Activated naive CD4-positive, alpha-beta T cell treated with Interleukin-2 at 50 U/mL for 16 hours (primary cell): Measurements from ENCODE around the gene RGS6.

ENCODE experiments used
- DNase-seq: peaks from one replicate; pipeline ENCODE4 v3.0.0-alpha.2; 2020

The RGS6 gene

DNA sequence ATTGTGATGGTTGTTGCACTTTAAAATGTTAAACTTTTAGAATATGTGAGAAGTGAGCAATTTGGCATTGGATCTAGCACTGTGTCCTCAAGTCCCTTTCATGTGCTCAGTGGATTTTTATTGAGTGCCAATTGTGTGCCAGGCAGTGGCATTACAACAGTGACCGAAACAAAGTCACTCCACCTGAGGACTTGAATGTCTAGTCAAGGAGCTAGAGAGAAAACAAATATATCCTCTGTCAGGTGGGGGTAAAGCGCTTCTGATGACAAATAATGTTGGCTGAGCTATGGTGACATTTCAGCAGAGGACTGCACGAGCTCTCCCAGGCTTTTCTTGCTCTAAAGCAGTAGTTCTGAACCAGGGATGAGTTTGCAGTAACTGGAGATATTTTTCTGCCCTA is 240.4 kb downstream of the RGS6 start:
- DNase-seq = no peak

DNA sequence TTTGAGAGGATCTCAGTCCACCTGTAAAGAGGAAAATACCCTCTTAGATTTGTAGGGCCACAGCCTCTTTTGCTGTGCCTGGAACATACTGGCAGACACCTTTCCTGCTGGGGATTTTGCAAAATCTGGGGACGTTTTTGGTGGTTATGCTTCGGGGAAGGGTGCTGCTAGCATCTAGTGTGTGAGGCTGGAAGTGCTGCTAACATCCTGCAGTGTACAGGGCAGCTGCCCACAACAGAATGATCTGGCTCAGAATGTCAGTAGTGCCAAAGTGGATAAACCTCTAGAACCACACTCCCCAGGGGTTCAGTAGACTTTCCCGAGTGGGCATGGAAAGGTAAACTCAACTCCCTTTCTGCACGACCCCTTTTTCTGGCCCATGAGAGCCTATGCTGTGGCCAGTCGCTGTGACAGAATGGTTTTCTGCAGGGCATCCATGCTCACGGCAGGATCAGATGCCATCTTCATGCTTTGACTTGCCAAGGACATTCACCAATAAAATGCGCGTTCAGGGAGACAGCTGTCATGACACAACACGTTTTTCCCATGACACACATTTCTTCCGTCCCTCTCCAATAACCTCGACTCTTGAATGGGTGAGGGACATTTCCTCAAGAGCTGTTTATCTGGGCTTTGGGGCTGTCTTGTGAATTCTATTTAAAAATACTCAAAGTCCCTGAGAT is 240.9 kb downstream of the RGS6 start:
- no peak for DNase-seq

GRCh38 chr14:72177251-72177650 is 245.0 kb downstream of the RGS6 start:
- DNase-seq = no peak

DNA sequence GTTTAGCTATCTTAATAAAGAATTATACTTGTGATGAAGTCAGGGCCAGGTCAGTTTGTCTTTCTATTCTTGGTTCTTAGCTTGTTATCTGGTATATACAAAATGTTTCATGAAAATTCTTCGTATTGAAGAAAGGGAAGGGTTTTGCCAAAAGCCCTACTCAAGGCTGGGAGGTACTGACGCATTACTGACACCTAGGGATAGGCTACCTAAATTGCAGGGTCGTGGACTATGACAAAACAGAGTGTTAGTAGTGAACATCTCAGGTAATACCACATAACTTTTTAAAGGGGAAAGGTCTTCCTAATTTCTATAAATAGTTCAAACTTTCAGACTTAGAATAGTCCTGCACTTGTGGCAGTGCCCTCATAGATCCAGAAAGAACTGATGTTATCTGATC is 246.3 kb downstream of the RGS6 start:
- no peak for DNase-seq

- no peak for DNase-seq
Observed at GRCh38 chr14:72182708-72183432, 250.6 kb downstream of the RGS6 start.

- no peak for DNase-seq
Observed at GRCh38 chr14:72183631-72184030, 251.4 kb downstream of the RGS6 start.

GRCh38 chr14:72186523-72186922 is 254.3 kb downstream of the RGS6 start:
- DNase-seq = no peak

- no peak for DNase-seq
Observed at GRCh38 chr14:72196237-72197015, 264.2 kb downstream of the RGS6 start.

- no peak for DNase-seq
Observed at GRCh38 chr14:72201645-72202044, 269.4 kb downstream of the RGS6 start.

DNA sequence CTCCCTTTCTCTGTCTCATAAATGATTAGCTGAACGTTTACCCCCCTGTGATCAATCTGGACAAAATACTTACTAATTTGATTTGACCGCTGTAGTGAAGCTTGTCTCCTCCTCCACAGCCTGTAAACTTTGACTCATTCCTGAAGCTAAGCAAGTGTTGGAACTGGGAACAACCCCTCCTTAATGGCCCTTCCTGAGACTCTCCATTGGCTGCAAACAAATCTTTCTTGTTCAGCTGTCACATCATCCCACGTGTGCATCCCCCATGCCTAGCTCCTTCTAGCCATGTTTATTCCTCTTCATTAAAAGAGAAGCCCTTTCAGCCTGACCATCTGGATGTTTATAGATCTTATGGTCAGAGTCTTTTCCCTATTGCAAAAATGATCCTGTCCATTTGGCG is 281.2 kb downstream of the RGS6 start:
- no peak for DNase-seq

DNA sequence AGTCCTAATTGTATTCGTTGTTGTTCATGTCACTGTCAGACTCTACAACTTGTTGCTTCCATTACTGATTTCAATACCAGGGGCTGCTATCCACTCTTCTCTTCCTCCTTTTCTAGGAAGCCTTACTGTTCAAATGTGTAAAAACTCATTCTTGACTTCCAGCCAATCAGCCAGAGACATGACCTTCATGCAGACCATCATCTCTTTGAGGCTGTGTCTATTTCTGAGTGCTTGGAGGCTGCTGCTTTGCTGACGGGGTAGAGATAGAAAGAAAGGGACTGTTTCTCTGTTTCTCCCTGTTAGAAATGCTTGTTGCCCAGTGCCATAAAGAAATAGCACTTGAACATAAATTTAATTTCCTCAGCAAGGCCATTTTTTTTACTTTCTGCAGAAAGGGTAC is 282.9 kb downstream of the RGS6 start:
- no peak for DNase-seq

DNA sequence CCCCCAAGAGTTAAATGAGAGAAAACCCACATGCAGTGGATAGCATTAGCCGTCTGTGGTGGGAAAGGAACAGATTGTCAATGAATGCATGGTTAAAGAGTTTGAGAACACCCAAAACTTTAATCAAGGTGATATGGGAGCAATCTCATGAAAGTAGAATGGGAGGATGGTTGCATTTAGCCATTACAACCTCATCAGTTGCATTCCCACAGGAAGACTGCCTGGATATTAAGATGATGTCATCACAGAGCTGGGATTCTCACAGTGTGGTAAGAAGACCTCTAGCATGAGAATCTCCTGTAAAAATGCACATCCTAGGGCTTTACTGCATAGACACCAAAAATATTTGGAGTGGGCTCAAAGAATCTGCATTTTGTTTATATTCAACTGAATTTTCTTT is 284.9 kb downstream of the RGS6 start:
- DNase-seq = no peak

DNA sequence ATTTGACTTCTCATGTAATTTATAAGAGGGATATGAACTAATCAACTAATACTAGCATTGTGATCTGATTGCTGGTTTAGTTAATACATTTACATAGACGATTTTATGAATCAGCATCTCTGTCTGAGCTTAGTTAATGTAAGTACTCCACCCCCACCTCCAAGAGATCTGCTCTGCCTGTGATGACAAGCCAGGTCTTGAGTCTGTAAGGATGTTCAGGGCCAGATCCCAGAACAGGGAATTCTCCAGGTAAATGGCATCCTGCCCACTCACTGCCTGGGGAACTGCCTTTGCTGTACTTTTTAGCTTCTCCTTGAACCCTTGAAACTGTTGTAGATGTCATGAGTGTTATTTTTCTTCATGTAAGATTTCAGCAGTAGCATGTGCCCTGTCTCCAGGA is 289.8 kb downstream of the RGS6 start:
- DNase-seq = no peak

DNA sequence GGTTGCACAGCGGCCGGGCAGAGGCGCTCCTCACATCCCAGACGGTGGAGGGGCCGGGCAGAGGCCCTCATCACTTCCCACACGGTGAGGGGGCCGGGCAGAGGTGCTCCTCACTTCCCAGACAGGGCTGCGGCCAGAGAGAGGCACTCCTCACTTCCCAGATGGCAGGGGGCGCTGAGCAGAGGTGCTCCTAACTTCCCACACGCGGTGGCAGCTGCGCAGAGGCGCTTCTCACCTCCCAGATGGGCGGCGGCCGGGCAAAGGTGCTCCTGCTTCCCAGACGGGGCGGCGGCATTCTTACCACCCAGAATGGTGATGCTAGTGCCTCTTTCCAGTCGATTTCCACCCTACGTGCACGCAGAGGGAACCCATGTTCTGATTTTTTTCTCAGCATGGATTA is 304.4 kb downstream of the RGS6 start:
- no peak for DNase-seq

GRCh38 chr14:72237722-72238666 is 305.8 kb downstream of the RGS6 start:
- no peak for DNase-seq

- no peak for DNase-seq
Observed at GRCh38 chr14:72243309-72244293, 311.4 kb downstream of the RGS6 start.

GRCh38 chr14:72247896-72248465 is 315.8 kb downstream of the RGS6 start:
- no peak for DNase-seq

DNA sequence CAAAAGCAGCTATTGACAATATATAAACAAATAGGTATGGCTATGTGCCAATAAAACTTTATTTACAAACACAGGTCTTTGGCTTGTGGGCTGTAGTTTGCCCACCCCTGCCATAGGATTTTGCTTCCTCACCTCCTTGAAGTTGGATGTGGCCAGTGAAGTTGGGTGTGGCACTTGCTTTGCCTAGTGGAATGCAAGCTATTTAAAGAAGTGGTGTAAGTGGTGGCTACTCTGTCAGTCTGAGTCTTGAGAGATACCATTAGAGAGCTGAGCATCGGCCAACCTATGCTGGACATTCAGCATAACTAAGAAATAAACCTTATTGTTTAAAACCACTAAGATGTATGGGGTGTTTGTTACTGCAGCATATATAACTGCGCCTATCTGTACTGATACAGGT is 321.3 kb downstream of the RGS6 start:
- DNase-seq = no peak

DNA sequence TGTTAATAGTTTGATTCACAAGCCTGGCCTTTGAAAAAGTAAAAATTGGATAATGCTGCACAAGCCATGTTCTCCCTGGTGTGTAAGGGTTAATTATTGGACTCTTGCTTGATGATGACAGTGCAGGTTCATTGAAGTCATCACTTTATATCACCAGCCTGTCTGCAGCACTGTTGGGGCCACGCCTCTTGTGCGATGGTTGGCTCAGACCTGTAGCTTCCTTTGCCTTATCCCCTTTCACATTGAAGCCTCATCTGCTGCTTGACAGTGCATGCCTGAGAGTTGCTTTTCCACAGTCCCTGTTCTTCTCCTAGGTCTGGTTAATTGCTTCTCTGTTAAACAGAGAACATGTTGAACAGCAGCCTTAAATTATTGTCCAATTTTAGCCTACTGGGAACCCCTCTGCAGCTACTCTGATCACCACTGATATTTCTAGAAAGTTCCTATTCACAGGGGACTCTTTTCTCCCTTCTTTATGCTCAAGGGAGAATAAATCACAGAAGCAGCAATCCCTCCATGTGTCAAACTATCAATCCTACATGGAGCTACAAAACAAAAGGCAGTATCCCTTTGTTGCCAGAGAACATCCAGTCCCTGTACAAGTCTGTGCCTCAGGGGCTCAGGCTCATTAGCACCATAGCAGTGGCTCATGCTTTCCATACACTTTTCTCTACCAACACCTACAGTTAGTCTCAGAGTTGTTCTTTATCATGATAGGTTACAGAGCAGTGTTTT is 322.1 kb downstream of the RGS6 start:
- no peak for DNase-seq

DNA sequence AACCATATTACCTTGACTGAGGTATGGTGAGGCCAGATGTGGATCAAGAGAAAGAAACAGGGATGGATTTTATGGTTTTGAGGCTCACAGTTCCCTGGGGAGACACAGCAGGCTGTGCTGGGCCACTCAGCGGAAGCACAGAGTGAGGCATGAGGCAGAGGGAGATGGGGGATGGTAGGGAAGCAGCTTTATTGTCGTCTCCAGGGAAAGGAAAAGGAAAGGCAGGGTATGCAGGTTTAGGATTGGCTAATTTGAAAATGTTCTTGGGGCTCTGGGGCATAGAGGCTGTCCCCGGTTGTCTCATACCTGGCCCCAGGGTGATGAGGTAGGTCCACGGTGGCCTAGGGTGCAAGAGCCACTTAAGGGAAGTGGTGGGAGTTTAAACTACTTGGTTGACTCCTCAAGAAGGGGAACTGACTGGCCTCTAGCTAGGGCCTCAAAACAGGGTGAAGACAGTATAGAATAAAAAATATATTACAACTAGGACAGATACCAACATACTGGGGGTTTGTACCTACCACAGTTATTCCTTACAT is 322.8 kb downstream of the RGS6 start:
- DNase-seq = no peak
